Kidney epithelial cell (primary cell): ENCODE results near the gene CNTN5. TPM values are rescaled to one million over a fixed set of nuclear protein-coding genes. Genes with fewer than 3 reads are reported as not detected.

ENCODE experiments used
- DNase-seq: peaks from one replicate; pipeline ENCODE4 v3.0.0-alpha.2; 2010; ENCODE audit warnings: low read depth
- H3K27me3 ChIP-seq: 2 replicates; pipeline ENCODE4 v1.6.0; 2011; ENCODE audit warnings: low read length; ENCODE audit not compliant: control insufficient read depth, insufficient read depth
- H3K36me3 ChIP-seq: 2 replicates; pipeline ENCODE4 v1.5.1; 2011; ENCODE audit warnings: low read length; ENCODE audit not compliant: control insufficient read depth, insufficient read depth
- H3K4me3 ChIP-seq: 2 replicates; pipeline ENCODE4 v1.5.1; 2011; ENCODE audit warnings: low read depth, mild to moderate bottlenecking, control low read depth, low read length
- total RNA-seq: library from RNA; depleted of rRNA; stranded (reverse); fragments of >200 nt; gene quantifications from 2 replicates; pipeline ENCODE4 v1.2.3, GENCODE V29; 2015
- TF ChIP-seq, protein P1 (sequence below): IDR thresholded peaks from 2 replicates; pipeline ENCODE4 v1.5.1; 2011; ENCODE audit warnings: mild to moderate bottlenecking, moderate library complexity, low read length, control low read depth, inconsistent platforms; ENCODE audit not compliant: insufficient read depth, poor library complexity, severe bottlenecking

The CNTN5 gene
- total RNA-seq, 1 donor from 2014 or later: 0.29 TPM

DNA sequence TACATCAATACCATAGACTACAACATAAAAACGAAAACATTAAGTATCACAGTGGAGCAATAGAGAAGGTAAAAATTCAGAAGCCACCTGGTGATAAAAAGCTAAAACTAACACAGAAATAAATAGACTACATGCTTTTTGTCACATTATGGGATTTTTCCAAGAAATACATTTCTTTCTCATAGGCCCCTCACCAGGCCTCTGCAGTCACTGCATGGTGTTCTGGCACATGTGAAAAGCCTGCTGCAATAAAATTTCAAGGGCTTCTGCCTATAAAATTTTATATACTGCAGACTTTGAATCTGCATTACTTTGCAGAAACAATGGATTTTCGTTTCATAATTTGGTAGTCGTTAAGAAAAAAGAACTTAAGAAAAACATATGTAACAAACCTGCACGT lies 655.5 kb downstream of the CNTN5 start:
- TF ChIP-seq, protein P1, sequence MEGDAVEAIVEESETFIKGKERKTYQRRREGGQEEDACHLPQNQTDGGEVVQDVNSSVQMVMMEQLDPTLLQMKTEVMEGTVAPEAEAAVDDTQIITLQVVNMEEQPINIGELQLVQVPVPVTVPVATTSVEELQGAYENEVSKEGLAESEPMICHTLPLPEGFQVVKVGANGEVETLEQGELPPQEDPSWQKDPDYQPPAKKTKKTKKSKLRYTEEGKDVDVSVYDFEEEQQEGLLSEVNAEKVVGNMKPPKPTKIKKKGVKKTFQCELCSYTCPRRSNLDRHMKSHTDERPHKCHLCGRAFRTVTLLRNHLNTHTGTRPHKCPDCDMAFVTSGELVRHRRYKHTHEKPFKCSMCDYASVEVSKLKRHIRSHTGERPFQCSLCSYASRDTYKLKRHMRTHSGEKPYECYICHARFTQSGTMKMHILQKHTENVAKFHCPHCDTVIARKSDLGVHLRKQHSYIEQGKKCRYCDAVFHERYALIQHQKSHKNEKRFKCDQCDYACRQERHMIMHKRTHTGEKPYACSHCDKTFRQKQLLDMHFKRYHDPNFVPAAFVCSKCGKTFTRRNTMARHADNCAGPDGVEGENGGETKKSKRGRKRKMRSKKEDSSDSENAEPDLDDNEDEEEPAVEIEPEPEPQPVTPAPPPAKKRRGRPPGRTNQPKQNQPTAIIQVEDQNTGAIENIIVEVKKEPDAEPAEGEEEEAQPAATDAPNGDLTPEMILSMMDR: no peak
- no peak for DNase-seq
- H3K36me3 ChIP-seq: no peaks in the 10 kb centered on the region
- no peak overlapping the region for H3K4me3 ChIP-seq
- H3K27me3 ChIP-seq: no peaks in the 10 kb centered on the region

DNA sequence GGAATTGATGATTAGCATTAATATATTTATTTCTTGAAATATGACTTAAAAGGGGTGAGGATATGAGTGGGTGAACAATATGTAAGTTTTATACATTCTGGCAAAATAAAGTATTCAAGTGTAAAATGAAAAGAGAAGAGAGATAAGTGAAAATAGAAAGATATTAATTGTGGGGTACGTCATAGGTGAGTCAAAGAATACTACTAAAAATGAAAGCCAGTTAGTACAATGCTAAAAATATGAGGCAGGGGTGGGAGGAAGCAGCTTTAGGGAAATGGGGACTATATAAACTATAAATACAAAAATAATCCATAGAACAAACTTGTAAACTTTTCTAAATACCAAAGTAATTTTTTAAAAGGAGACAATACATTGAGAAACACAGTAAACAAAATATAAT lies 661.4 kb downstream of the CNTN5 start:
- TF ChIP-seq, protein P1: no peak
- H3K4me3 ChIP-seq: no peak overlapping the region
- no peaks in the 10 kb centered on the region for H3K27me3 ChIP-seq
- no peaks in the 10 kb centered on the region for H3K36me3 ChIP-seq
- DNase-seq: no peak

DNA sequence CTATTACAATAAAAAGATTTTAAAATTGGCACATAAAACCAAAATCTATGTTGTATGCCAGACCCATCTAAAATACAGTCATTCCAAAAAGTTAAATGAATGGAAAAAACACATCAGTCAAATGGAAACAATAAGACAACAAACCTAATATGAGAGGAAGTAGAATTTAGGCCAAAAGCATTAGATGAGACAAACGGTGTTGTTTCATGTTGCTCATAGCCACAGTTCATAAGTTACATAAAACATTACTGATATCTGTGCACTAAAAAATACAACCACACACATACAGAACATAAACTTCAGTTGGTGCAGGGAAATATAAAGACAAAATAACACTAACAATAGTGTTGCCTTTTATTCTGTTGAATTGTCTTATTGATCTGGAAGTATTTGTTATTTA lies 661.9 kb downstream of the CNTN5 start:
- TF ChIP-seq, protein P1: no peak
- no peaks in the 10 kb centered on the region for H3K36me3 ChIP-seq
- H3K4me3 ChIP-seq: no peak overlapping the region
- no peak for DNase-seq
- H3K27me3 ChIP-seq: no peaks in the 10 kb centered on the region

DNA sequence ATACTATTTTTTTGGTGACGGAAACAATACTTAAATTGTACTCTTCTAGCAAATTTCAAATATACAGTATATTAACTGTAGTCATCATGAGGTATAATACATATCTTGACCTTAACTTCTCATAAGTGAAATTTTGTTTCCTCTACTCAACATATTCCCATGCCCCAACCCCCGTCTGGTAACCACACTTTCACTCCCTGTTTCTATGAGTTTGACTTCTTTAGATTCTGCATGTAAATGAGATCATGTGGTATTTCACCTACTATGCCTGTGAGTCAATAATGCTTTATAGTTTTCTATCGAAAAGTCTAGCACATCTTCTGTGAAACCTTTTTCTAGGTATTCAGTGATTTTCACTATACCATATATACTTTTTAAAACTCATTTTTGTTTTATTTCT lies 663.2 kb downstream of the CNTN5 start:
- DNase-seq: no peak
- H3K27me3 ChIP-seq: no peaks in the 10 kb centered on the region
- no peak overlapping the region for H3K4me3 ChIP-seq

DNA sequence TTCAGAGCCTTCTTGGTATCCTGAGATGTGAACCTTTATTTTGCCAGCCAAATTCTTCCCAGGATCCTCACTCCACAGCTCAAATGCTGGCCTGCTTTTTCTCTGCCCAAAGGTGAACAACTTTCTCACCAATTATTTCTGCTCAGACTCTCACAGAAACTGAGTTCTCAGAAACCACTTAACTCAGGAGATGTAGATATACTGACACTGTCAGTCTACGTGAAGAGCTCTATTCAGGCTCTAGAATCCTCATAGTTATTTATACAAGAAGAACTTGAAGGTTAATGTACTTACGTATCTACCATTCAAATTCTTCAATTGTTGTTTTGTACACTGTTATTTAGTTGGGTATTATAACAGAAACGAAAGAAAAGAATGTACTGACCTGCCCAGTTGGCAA lies 666.1 kb downstream of the CNTN5 start:
- no peak for DNase-seq
- Histone ChIP-seq H3K27me3 (no peaks in the 10 kb centered on the region), H3K36me3 (no peaks in the 10 kb centered on the region), H3K4me3 (no peak overlapping the region)
- TF ChIP-seq, protein P1: no peak

More for the DNA sequence above, 663.2 kb downstream of the CNTN5 start:
- TF ChIP-seq, protein P1: no peak
- no peaks in the 10 kb centered on the region for H3K36me3 ChIP-seq

DNA sequence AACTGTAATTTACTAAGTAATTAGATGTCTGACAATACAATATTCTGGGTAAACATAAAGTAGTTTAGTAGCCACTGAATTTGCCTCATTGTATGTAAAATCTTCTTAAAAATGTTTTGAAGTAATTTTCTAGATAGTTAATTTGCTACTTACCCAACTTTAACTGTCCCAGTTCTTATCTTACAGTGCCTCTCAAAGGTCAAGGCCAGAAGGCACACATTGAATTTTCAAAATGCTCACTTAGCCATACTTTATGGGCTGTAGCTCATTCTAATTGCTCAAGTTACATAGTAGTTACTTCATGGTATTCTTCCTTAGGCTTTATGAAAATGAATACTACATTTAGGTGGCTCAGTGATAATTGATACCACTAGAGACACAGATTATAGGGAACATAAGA lies 666.6 kb downstream of the CNTN5 start:
- Histone ChIP-seq H3K27me3 (no peaks in the 10 kb centered on the region), H3K36me3 (no peaks in the 10 kb centered on the region), H3K4me3 (no peak overlapping the region)
- TF ChIP-seq, protein P1: no peak
- no peak for DNase-seq
